ENCODE data around the gene TRANK1.
"Not testable (repeated sequence)": the region's sequence is repeated elsewhere in the genome, so short reads cannot be mapped to it uniquely, and the experiment has no call there.

TRANK1 gene

GRCh38 chr3:36892457-36893136, 52.3 kb downstream of the TRANK1 start:
- DNase-seq (ENCODE audit: low spot score): no peak

DNA sequence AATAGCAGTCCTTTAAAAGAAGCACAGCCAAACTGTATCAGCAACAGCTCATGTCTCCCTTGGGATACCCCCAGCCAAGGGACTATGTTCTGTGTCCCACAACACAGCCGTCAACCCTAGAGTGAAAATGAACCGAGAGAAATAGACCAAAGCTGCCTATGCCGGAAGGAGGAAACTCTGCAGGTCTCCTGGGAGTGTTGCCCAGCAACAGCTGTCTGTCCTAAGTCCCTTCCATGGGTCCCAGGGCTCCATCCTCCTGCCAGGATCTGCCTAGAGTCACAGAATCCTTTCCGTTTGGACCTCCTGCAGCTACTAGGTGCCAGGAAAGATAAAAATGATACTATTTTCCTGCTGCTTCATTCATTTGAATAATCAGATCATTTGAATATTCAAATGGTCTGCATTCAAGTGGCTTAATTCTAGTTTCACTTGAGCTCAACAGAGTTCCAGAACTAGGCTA, 53.1 kb downstream of the TRANK1 start:
- DNase-seq (ENCODE audit: low spot score): no peak

DNA sequence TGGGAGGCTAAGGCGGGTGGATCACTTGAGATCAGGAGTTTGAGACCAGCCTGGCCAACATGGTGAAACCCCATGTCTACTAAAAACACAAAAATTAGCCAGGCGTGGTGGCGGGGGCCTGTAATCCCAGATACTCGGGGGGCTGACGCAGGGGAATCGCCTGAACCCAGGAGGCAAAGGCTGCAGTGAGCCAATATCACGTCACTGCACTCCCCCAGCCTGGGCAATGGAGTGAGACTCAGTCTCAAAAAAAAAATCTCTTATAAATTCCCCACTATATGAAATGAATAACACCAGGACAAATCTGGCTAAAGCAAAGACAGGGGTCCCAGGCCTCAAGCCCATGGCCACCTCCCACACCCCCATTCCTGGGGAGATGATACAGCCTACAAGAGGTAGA, 53.8 kb downstream of the TRANK1 start:
- not testable (repeated sequence) for DNase-seq (ENCODE audit: low spot score)

DNA sequence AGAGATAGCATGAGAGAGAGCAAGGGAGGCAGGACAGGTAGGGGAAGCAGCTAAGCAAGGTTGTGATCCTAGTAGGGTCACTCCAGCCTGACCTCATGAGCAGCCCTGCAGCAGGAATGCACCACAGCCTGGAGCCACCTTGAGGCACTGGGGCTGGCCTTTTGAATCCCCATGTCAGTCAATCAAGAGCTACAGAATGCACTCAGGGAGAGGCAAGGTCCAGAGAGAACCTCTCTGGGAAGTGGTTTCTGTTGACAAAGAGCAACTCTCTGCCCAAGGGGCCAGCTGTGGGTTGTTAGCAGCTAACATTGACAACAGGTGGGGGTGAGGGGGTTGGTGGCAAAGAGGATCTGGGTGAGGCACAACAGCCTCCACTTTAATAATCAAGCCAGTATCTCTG, 54.6 kb downstream of the TRANK1 start:
- no peak for DNase-seq (ENCODE audit: low spot score)

- no peak for DNase-seq (ENCODE audit: low spot score)
These were observed 63.1 kb downstream of the TRANK1 start for GRCh38 chr3:36881735-36882134.

DNA sequence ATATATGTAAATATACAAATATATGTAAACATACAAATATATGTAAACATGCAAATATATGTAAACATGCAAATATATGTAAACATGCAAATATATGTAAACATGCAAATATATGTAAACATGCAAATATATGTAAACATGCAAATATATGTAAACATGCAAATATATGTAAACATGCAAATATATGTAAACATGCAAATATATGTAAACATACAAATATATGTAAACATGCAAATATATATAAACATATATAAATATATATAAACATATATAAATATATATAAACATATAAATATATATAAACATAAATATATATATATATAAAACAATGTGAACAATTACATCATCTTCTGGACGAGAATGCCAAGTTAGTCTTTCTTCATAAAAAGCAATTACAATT, 65.0 kb downstream of the TRANK1 start:
- DNase-seq (ENCODE audit: low spot score): not testable (repeated sequence)

DNA sequence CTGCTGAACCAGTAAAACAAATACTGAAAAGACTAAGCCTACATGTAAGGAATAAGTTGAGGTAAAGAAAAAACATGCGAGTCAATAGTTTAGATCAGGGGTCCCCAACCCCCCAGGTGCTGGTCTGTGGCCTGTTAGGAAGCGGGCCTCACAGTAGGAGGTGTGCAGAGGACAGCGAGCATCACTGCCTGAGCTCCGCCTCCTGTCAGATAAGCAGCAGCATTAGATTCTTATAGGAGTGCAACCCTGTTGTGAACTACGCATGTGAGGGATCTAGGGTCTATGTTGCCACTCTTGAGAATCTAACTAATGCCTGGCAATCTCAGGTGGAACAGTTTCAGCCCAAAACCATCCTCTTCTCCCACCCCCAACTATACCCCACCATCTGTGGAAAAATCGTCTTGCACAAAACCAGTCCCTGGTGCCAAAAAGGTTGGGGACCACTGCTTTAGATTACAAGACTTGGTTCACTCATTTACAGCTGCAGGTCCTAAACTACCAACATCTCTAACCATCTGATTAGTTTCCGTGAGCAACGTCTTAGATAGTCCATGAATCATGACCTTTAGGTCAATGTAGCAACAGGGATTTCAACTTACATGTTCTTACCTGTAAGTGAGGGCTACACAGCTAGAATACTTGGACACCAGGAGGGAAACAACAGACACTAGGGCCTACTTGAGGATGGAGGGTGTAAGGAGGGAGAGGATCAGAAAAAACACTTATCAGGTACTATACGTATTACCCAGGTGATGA, 66.7 kb downstream of the TRANK1 start:
- DNase-seq (ENCODE audit: low spot score): no peak

- no peak for DNase-seq (ENCODE audit: low spot score)
These were observed 68.5 kb downstream of the TRANK1 start for GRCh38 chr3:36876181-36876936.

DNA sequence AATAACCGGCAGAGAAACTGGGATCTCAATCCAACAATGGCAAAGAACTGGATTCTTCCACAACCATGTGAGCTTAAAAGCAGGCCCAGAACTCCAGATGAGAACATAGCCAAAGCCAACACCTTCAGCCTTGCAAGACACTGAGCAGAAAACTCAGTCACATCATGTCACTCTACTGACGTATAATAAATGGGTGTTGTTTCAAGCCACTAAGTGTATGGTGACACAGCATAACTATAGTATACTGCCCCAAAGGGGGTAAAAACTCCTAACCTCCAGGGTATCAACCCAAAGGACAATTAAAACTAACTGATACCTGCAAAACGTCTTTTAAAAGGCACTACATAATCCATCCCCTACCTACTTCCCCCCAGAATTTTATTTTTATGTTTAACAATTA, 69.5 kb downstream of the TRANK1 start:
- DNase-seq (ENCODE audit: low spot score): no peak

- no peak for DNase-seq (ENCODE audit: low spot score)
These were observed 70.4 kb downstream of the TRANK1 start for GRCh38 chr3:36874424-36874823.

DNA sequence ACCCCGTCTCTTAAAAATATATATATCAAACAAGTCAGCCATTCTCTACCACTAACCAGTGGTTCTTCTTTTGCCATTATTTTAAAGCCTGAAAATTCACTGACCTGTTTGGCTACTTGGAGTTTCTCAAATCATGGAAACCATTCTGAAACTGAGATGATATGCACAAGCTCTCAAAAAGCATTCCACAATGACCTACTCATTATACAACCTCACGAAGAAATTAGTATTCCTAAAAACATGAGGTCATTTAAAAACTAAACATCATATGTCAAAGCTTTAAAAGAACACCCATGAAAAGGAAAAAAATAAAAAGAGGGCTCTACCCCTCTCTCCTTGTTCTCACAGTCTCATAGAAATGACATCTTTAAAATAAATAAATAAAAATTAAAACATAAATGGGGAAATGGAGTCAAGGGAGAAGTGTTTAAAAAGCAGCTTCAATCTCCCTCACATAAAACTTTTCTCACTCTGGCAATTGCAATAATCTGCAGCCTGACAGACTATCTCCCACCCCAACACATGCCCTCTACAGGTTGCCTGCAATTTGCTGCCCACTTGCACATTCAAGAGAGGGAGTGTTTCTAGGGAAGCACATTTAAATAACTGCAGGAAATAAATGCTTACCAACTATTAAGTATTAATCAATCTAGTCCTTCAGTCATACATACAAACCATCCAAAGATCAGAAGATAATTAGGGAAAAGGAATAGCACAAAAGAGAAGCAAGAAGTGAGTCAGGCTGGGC, 73.3 kb downstream of the TRANK1 start:
- no peak for DNase-seq (ENCODE audit: low spot score)

GRCh38 chr3:36868614-36869436, 76.0 kb downstream of the TRANK1 start:
- DNase-seq (ENCODE audit: low spot score): peak; percentile 55

DNA sequence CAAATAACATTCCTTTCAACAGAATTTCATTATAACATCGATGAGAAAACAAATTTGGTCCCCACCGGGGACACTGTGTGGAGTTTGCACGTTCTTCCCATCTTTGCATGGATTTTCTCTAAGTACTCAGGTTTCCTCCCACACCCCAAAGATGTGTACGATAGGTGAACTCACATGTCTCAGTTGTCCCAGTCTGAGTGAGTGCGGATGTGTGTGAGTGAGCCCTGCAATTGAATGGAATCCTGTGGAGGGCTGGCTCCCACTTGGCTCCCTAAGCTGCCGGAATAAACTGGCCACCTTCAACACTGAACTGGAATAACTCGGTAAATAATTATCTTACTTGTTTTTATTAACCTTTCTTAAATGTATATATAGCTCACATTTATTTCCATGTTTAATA, 77.0 kb downstream of the TRANK1 start:
- DNase-seq (ENCODE audit: low spot score): no peak

GRCh38 chr3:36866368-36866767, 78.5 kb downstream of the TRANK1 start:
- no peak for DNase-seq (ENCODE audit: low spot score)

DNA sequence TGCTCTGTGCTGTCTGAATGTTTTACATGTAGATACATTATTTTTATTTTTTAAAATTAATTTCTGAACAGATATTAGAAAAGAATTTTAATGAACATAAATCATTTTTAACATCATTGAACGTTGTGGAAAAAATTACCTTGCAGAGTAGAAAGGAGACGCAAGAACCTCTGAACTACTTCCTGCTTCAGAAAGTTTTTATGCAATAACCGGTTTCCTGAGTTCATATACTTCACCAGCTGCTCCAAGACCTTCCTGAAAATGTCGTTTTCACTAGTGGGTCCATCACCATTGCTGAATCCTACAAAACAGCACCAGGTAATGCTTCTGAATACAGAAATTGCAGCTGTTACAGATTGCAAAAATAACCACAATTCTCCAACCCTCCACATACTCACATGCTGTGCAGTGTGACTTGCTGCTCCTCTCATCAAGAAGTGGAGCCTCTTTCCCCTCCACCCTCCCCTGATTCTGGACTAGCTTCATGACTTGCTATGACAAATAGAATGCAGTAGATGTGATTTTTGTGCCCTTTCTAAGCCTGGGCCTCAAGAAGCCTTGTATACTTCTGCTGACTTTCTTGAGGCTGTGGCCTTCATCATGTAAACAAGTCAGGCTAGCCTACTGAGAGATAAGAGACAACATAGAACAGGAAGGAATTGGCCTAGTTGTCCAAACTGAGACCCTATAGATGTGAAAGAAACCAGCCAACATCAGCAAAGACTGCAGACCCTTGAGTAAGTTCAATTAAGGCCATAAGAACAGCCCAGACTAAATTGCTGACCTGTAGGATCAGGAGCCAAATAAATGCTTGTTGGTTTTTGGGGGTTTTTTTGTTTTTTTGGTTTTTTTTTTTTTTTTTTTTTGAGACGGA, 80.4 kb downstream of the TRANK1 start:
- DNase-seq (ENCODE audit: low spot score): no peak

DNA sequence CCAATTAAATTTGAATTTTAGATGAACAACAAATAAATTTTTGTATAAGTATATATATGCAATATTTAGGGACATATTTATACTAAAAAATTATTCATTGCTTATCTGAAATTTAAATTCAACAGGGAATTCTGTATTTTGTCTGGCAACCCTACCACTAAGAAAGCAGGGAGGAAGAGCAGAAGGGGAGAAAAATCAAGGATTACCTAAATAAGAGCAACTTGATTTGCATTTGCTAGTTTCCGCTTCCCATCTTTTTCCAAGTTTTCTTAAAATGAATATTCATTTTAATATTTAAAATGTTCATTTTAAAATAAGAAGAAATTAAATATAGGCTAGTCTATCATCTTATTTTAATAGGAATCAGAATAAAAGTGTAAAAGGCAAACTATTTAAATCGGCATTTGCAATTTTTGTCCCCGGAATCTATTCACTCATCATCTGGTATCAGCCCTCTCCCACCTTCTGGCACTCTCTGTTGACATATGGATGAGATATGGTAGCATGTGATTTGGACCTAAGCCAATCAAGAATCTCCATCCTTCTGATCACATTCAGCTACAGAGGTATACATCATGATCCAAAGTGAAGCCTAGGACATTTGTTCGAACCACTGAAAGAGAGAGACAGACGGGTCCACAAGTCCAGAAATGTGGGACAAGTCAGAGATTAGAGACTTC, 82.6 kb downstream of the TRANK1 start:
- DNase-seq (ENCODE audit: low spot score): no peak

GRCh38 chr3:36859494-36859893, 85.4 kb downstream of the TRANK1 start:
- DNase-seq (ENCODE audit: low spot score): peak; percentile 42

- no peak for DNase-seq (ENCODE audit: low spot score)
These were observed 92.8 kb downstream of the TRANK1 start for GRCh38 chr3:36852071-36852470.

DNA sequence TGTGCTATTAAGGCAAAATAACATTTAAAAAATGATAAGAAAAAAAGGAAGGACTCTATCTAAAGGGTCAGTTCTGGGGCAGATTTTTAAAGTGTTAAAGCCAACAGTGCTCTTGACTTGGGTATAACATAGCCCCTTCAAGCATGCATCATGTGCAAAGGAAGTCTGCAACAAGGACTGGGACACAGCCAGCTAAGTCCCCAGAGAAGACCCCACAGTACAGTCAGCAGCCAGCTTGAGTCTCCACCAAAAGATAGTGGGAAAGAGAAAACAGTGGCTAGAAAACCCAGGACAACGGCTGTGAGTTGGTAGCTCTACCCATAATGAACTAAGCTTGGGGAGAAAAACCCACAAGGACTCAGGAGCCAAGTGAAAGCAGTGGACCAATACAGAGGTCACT, 94.1 kb downstream of the TRANK1 start:
- no peak for DNase-seq (ENCODE audit: low spot score)

- no peak for DNase-seq (ENCODE audit: low spot score)
These were observed 98.4 kb downstream of the TRANK1 start for GRCh38 chr3:36846406-36846805.
